A549 (cell line): ENCODE measurements around the gene SCN4B.

Source experiments
- NPAS2 ChIP-seq: fragments of 250-450 bp; sonication (Bioruptor Pico); IDR thresholded peaks from 2 replicates; pipeline ENCODE4 v1.8.0; 2022; ENCODE audit warnings: mild to moderate bottlenecking, moderate library complexity, borderline replicate concordance
- TF ChIP-seq, protein P1 (sequence below): fragments of 200-600 bp; sonication (generic); IDR thresholded peaks from 2 replicates; pipeline ENCODE4 v1.6.1; 2016; ENCODE audit warnings: antibody characterized with exemption, mild to moderate bottlenecking, moderate library complexity

DNA sequence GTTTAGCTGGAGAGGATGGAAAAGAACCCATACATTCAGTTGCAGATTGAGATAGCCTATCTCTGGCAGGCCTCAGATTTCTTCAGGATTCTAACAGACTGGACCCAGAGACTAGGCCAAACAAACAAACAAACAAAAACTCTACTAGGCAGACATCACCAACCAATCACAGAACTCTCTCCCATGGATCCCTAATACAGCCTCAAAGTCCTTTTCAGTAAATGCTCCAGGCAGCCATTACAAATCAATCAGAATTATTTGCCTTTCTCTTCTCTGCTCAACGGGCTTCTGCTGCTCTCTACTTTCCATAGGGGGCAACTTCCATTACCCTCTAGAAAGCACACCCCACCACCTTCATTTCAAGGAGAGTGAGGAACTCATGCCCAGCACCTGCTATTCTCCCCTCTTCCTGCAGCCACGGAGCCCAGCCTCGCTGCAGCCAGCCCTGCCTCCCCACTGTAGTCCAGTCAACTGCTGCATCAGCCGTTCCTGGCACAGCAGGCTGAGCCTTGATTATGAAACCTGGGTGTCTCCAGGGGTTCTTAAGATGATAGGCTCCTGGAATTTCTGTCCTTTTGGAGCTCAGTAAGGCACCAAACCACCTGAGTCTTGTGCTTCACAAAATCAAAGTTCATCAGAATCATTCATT, 46.8 kb downstream of the SCN4B start:
- TF ChIP-seq, protein P1, sequence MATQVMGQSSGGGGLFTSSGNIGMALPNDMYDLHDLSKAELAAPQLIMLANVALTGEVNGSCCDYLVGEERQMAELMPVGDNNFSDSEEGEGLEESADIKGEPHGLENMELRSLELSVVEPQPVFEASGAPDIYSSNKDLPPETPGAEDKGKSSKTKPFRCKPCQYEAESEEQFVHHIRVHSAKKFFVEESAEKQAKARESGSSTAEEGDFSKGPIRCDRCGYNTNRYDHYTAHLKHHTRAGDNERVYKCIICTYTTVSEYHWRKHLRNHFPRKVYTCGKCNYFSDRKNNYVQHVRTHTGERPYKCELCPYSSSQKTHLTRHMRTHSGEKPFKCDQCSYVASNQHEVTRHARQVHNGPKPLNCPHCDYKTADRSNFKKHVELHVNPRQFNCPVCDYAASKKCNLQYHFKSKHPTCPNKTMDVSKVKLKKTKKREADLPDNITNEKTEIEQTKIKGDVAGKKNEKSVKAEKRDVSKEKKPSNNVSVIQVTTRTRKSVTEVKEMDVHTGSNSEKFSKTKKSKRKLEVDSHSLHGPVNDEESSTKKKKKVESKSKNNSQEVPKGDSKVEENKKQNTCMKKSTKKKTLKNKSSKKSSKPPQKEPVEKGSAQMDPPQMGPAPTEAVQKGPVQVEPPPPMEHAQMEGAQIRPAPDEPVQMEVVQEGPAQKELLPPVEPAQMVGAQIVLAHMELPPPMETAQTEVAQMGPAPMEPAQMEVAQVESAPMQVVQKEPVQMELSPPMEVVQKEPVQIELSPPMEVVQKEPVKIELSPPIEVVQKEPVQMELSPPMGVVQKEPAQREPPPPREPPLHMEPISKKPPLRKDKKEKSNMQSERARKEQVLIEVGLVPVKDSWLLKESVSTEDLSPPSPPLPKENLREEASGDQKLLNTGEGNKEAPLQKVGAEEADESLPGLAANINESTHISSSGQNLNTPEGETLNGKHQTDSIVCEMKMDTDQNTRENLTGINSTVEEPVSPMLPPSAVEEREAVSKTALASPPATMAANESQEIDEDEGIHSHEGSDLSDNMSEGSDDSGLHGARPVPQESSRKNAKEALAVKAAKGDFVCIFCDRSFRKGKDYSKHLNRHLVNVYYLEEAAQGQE: no peak
- TF ChIP-seq NPAS2: no peak
